WERI-Rb-1 (cell line): Measurements from ENCODE around the gene LZTS2.

Experiments
- DNase-seq: peaks from one replicate; pipeline ENCODE4 v3.0.0-alpha.2; 2020
- H3K27ac ChIP-seq: fragments of 250-450 bp; sonication (Bioruptor Pico); 2 replicates; pipeline ENCODE4 v1.5.1; 2020; ENCODE audit warnings: mild to moderate bottlenecking, moderate library complexity
- H3K27me3 ChIP-seq: fragments of 250-450 bp; sonication (Bioruptor Pico); 2 replicates; pipeline ENCODE4 v1.5.1; 2021; ENCODE audit warnings: mild to moderate bottlenecking, low read depth, moderate library complexity; ENCODE audit not compliant: insufficient read depth, severe bottlenecking
- H3K36me3 ChIP-seq: fragments of 250-450 bp; sonication (Bioruptor Pico); 2 replicates; pipeline ENCODE4 v1.5.1; 2020; ENCODE audit warnings: mild to moderate bottlenecking, moderate library complexity
- H3K4me3 ChIP-seq: 2 replicates; pipeline ENCODE4 v1.5.1; 2011; ENCODE audit warnings: low read depth, mild to moderate bottlenecking, control low read depth, low read length
- H3K9me3 ChIP-seq: fragments of 250-450 bp; sonication (Bioruptor Pico); 2 replicates; pipeline ENCODE4 v1.5.1; 2021; ENCODE audit warnings: mild to moderate bottlenecking, moderate library complexity; ENCODE audit not compliant: severe bottlenecking
- CTCF ChIP-seq: IDR thresholded peaks from 2 replicates; pipeline ENCODE4 v1.5.1; 2011; ENCODE audit warnings: low read depth, mild to moderate bottlenecking, control low read depth, inconsistent platforms, low read length

LZTS2 gene

GRCh38 chr10:100978121-100978900, 21.3 kb upstream of the LZTS2 start:
- DNase-seq: no peak
- Histone ChIP-seq H3K27me3 (no peaks in the 10 kb centered on the region), H3K9me3 (no peaks in the 10 kb centered on the region), H3K27ac (no peak overlapping the region), H3K4me3 (no peak overlapping the region), H3K36me3 (peaks cover 32% of the 10 kb centered on the region)
- TF ChIP-seq CTCF: no peak

- DNase-seq: no peak
- no peak overlapping the region for H3K27ac ChIP-seq
- H3K9me3 ChIP-seq: no peaks in the 10 kb centered on the region
- H3K36me3 ChIP-seq: peaks cover 32% of the 10 kb centered on the region
- no peaks in the 10 kb centered on the region for H3K27me3 ChIP-seq
- no peak overlapping the region for H3K4me3 ChIP-seq
- no peak for TF ChIP-seq CTCF
These were observed 20.8 kb upstream of the LZTS2 start for GRCh38 chr10:100978901-100979195.

- Histone ChIP-seq H3K9me3 (no peaks in the 10 kb centered on the region), H3K27me3 (no peaks in the 10 kb centered on the region), H3K36me3 (peaks cover 38% of the 10 kb centered on the region), H3K27ac (no peak overlapping the region), H3K4me3 (no peak overlapping the region)
- no peak for TF ChIP-seq CTCF
- no peak for DNase-seq
These were observed 19.8 kb upstream of the LZTS2 start for GRCh38 chr10:100979791-100980272.

GRCh38 chr10:100980311-100980710, 19.3 kb upstream of the LZTS2 start:
- Histone ChIP-seq H3K36me3 (peaks cover 41% of the 10 kb centered on the region), H3K27me3 (no peaks in the 10 kb centered on the region), H3K4me3 (no peak overlapping the region), H3K27ac (no peak overlapping the region), H3K9me3 (no peaks in the 10 kb centered on the region)
- TF ChIP-seq CTCF: no peak
- no peak for DNase-seq

- TF ChIP-seq CTCF: no peak
- DNase-seq: no peak
- Histone ChIP-seq H3K9me3 (no peaks in the 10 kb centered on the region), H3K4me3 (no peak overlapping the region), H3K36me3 (peaks cover 45% of the 10 kb centered on the region), H3K27me3 (no peaks in the 10 kb centered on the region), H3K27ac (no peak overlapping the region)
These were observed 18.9 kb upstream of the LZTS2 start for GRCh38 chr10:100980711-100981110.

- H3K36me3 ChIP-seq: peaks cover 51% of the 10 kb centered on the region
- no peak for TF ChIP-seq CTCF
- no peaks in the 10 kb centered on the region for H3K9me3 ChIP-seq
- no peak overlapping the region for H3K4me3 ChIP-seq
- DNase-seq: no peak
- H3K27ac ChIP-seq: no peak overlapping the region; the same call in 1 of the 2 replicates
- H3K27me3 ChIP-seq: no peaks in the 10 kb centered on the region
These were observed 18.3 kb upstream of the LZTS2 start for GRCh38 chr10:100981178-100981772.
